HG03442 (cell line): ENCODE results near the gene CMC2.

Experiments
- ATAC-seq: cut with Tn5 transposase; IDR thresholded peaks from one replicate; pipeline ENCODE4 v1.9.1; 2021; ENCODE audit warnings: mild to moderate bottlenecking, moderate library complexity; ENCODE audit not compliant: unreplicated experiment

The CMC2 gene

GRCh38 chr16:80981103-80981502 lies 25.6 kb downstream of the CMC2 start:
- no peak for ATAC-seq

GRCh38 chr16:80976946-80977345 lies 29.7 kb downstream of the CMC2 start:
- no peak for ATAC-seq

GRCh38 chr16:80974649-80975376 lies 31.9 kb downstream of the CMC2 start:
- ATAC-seq: no peak

- no peak for ATAC-seq
Measured at GRCh38 chr16:80973991-80974390, 32.7 kb downstream of the CMC2 start.

- ATAC-seq: no peak
Measured at GRCh38 chr16:80972611-80973010, 34.1 kb downstream of the CMC2 start.

GRCh38 chr16:80971819-80972218 lies 34.9 kb downstream of the CMC2 start:
- ATAC-seq: peak; percentile 70

GRCh38 chr16:80969114-80969484 lies 37.6 kb downstream of the CMC2 start:
- ATAC-seq: no peak

GRCh38 chr16:80968386-80969113 lies 38.1 kb downstream of the CMC2 start:
- ATAC-seq: no peak

GRCh38 chr16:80966617-80967016 lies 40.1 kb downstream of the CMC2 start:
- no peak for ATAC-seq

GRCh38 chr16:80964351-80964750 lies 42.3 kb downstream of the CMC2 start:
- no peak for ATAC-seq

- ATAC-seq: no peak
Measured at GRCh38 chr16:80962879-80963278, 43.8 kb downstream of the CMC2 start.

- no peak for ATAC-seq
Measured at GRCh38 chr16:80958284-80958683, 48.4 kb downstream of the CMC2 start.

GRCh38 chr16:80954985-80955384 lies 51.7 kb downstream of the CMC2 start:
- no peak for ATAC-seq

- ATAC-seq: no peak
Measured at GRCh38 chr16:80948886-80949493, 57.7 kb downstream of the CMC2 start.

- ATAC-seq: no peak
Measured at GRCh38 chr16:80947708-80948625, 58.7 kb downstream of the CMC2 start.

- ATAC-seq: no peak
Measured at GRCh38 chr16:80947239-80947638, 59.4 kb downstream of the CMC2 start.

- ATAC-seq: no peak
Measured at GRCh38 chr16:80946481-80946880, 60.2 kb downstream of the CMC2 start.

- no peak for ATAC-seq
Measured at GRCh38 chr16:80940069-80940856, 66.4 kb downstream of the CMC2 start.

GRCh38 chr16:80938879-80939260 lies 67.8 kb downstream of the CMC2 start:
- ATAC-seq: no peak
